Neural cell (in vitro differentiated cells): ENCODE data around the gene ADAT3.

Experiments used
- EZH2 ChIP-seq: fragments of 200-600, 300-800 bp; shearing (Covaris generic), sonication (generic); IDR thresholded peaks from 2 replicates; pipeline ENCODE4 v1.6.1; 2014; ENCODE audit warnings: antibody characterized with exemption, low read length, borderline replicate concordance, mild to moderate bottlenecking; ENCODE audit not compliant: insufficient read depth, poor library complexity, severe bottlenecking
- POLR2AphosphoS5 ChIP-seq: IDR thresholded peaks from 2 replicates; pipeline ENCODE4 v1.6.1; 2012
- SMC3 ChIP-seq: fragments of 450-650 bp; conservative IDR thresholded peaks from 2 replicates; pipeline ENCODE4 v1.6.1; 2014; ENCODE audit warnings: antibody characterized with exemption, mild to moderate bottlenecking, moderate library complexity; ENCODE audit not compliant: poor library complexity
- TAF1 ChIP-seq: IDR thresholded peaks from 2 replicates; pipeline ENCODE4 v1.6.1; 2012; ENCODE audit warnings: low read depth
- TF ChIP-seq, protein P1 (sequence below): fragments of 450-650 bp; IDR thresholded peaks from 2 replicates; pipeline ENCODE4 v1.5.1; 2014; ENCODE audit warnings: antibody characterized with exemption, mild to moderate bottlenecking, moderate library complexity; ENCODE audit not compliant: poor library complexity, severe bottlenecking

DNA sequence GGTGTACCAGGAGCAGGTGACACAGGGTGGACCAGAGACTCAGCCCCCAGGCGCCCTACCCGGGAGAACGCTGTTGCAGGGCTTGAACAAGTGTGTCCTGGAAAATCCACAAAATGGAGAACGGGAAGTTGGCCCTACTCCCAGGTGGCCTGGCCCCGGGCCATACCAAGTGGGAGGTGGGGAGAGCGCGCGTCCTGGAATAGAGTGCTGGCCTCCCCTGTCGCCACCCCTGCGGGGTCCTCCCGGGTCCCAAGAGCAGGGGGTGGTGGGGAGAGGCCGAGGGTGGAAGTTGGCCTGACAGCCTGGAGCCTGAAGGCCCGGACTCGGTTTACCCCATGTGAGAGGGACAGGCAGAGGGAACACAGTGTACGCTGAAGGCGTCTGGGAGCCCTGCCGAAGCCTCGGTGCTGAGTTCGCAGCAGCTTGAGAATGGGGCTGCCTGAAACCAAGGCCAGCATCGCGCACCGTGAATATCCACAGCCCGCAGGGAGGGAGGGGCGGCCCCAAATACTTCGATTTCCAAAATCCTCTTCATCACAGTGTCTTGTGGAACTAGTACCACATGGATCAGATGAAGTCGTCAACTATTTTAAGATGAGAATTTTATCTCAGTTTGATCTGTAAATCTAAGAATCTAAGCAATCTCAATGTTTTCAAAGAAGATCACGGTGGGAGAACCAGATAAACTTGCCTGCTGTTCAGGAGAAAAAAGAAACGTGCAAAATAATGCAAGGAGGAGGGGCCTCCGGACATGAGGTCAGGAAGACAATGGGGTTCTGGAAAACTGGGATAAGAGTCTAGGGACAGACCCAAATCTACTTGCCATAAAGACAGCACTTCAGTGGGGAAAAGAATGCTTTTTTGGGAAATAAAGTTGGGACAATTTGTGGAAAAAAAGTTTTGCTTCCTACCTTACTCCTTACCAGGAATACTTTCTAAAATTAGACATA lies 31.4 kb upstream of the ADAT3 start:
- no peak for TF ChIP-seq SMC3
- no peak for TF ChIP-seq TAF1
- TF ChIP-seq, protein P1, sequence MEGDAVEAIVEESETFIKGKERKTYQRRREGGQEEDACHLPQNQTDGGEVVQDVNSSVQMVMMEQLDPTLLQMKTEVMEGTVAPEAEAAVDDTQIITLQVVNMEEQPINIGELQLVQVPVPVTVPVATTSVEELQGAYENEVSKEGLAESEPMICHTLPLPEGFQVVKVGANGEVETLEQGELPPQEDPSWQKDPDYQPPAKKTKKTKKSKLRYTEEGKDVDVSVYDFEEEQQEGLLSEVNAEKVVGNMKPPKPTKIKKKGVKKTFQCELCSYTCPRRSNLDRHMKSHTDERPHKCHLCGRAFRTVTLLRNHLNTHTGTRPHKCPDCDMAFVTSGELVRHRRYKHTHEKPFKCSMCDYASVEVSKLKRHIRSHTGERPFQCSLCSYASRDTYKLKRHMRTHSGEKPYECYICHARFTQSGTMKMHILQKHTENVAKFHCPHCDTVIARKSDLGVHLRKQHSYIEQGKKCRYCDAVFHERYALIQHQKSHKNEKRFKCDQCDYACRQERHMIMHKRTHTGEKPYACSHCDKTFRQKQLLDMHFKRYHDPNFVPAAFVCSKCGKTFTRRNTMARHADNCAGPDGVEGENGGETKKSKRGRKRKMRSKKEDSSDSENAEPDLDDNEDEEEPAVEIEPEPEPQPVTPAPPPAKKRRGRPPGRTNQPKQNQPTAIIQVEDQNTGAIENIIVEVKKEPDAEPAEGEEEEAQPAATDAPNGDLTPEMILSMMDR, result no peak
- no peak for TF ChIP-seq POLR2AphosphoS5
- no peak for TF ChIP-seq EZH2
